Right lobe of liver (tissue), 4 donors: ENCODE measurements around the gene DLST.

Experiments
- POLR2A ChIP-seq: fragments of 450-650 bp; IDR thresholded peaks from one replicate; pipeline ENCODE4 v1.6.1; 2017; ENCODE audit warnings: antibody characterized with exemption, mild to moderate bottlenecking
- TF ChIP-seq, protein P1 (sequence below), 4 donors: fragments of 200-600 bp in 3 of 4; fragments of 450-650 bp in 1 of 4; IDR thresholded peaks; one replicate each; pipeline versions ENCODE4 v1.5.1 to v1.8.0; 2016 to 2022; ENCODE audit warnings: antibody characterized with exemption in 4 of 4, mild to moderate bottlenecking in 2 of 4
- donor health status: DM: no; HTN: no; CAD: no.
- donor health status: DM: no; HTN: no; CAD: no.
- donor health status: DM: no; HTN: yes; CAD: no.

DNA sequence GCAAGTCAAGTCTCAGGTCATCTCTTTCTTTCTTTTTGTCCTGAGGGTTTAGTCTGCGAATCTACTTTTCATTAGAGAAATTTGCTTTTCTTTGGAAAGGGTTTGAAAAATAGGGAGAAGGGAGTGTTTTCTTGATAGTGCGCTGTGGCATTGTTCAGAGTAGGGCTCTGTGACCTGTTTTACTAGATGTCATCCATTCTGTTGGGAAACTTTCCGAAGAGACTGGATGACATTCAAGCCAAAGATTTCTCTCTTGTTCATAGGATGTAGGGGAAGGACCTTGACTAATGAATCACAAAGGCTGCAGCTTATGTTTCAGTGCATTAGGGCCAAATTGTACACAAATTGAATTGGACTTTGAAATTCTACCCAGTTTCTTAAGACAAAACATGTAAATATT, 14.7 kb downstream of the DLST start:
- TF ChIP-seq, protein P1, sequence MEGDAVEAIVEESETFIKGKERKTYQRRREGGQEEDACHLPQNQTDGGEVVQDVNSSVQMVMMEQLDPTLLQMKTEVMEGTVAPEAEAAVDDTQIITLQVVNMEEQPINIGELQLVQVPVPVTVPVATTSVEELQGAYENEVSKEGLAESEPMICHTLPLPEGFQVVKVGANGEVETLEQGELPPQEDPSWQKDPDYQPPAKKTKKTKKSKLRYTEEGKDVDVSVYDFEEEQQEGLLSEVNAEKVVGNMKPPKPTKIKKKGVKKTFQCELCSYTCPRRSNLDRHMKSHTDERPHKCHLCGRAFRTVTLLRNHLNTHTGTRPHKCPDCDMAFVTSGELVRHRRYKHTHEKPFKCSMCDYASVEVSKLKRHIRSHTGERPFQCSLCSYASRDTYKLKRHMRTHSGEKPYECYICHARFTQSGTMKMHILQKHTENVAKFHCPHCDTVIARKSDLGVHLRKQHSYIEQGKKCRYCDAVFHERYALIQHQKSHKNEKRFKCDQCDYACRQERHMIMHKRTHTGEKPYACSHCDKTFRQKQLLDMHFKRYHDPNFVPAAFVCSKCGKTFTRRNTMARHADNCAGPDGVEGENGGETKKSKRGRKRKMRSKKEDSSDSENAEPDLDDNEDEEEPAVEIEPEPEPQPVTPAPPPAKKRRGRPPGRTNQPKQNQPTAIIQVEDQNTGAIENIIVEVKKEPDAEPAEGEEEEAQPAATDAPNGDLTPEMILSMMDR (IDR thresholded peaks at IDR 0.05): no peak
- TF ChIP-seq POLR2A: no peak
